ENCODE measurements around the gene NSDHL. TPM values are rescaled to one million over a fixed set of nuclear protein-coding genes. Genes with fewer than 3 reads are reported as not detected.
"Not testable (repeated sequence)": the region's sequence is repeated elsewhere in the genome, so short reads cannot be mapped to it uniquely, and the experiment has no call there.

The NSDHL gene
- total and polyA plus RNA-seq, 7 donors = 6.1 to 32.5 (median 9.9) TPM

GRCh38 chrX:152905081-152905420 lies 74.2 kb downstream of the NSDHL start:
- Histone ChIP-seq H3K36me3 (no peaks in the 10 kb centered on the region), H3K4me3 (no peak overlapping the region), H3K9me3 (no peaks in the 10 kb centered on the region), H3K4me1 (no peaks in the 10 kb centered on the region), H3K27me3 (no peaks in the 10 kb centered on the region), H3K27ac (no peak overlapping the region)
- 79 to 88% methylated on average over 8 of the region's 8 CpGs for WGBS, 2 donors
- TF ChIP-seq EP300 (IDR thresholded peaks at IDR 0.05) (no peak), POLR2AphosphoS5 (IDR thresholded peaks at IDR 0.05) (no peak), CTCF (IDR thresholded peaks at IDR 0.05) (no peak), POLR2A (IDR thresholded peaks at IDR 0.05) (no peak)
- intact Hi-C loops (cut with DNase I) = no loop called here
- DNase-seq = no peak

- no peaks in the 10 kb centered on the region for H3K4me1 ChIP-seq
- TF ChIP-seq POLR2AphosphoS5 (IDR thresholded peaks at IDR 0.05) (no peak), POLR2A (IDR thresholded peaks at IDR 0.05) (no peak), CTCF (IDR thresholded peaks at IDR 0.05) (no peak), EP300 (IDR thresholded peaks at IDR 0.05) (no peak)
- DNase-seq = no peak
- H3K27ac ChIP-seq = no peak overlapping the region
- intact Hi-C loops (cut with DNase I) = no loop called here
- no peaks in the 10 kb centered on the region for H3K9me3 ChIP-seq
- H3K36me3 ChIP-seq = no peaks in the 10 kb centered on the region
- 57 to 79% methylated on average over 17 of the region's 17 CpGs for WGBS, 2 donors
- H3K4me3 ChIP-seq = no peak overlapping the region
- no peaks in the 10 kb centered on the region for H3K27me3 ChIP-seq
These were observed 76.3 kb downstream of the NSDHL start for GRCh38 chrX:152907084-152907651.

- 87 to 89% methylated on average over 14 of the region's 14 CpGs for WGBS, 2 donors
- Histone ChIP-seq H3K4me3 (no peak overlapping the region), H3K27me3 (no peaks in the 10 kb centered on the region), H3K27ac (no peak overlapping the region), H3K9me3 (no peaks in the 10 kb centered on the region), H3K36me3 (no peaks in the 10 kb centered on the region), H3K4me1 (no peaks in the 10 kb centered on the region)
- no peak for DNase-seq
- intact Hi-C loops (cut with DNase I) = no loop called here
- no peak for TF ChIP-seq POLR2AphosphoS5 (IDR thresholded peaks at IDR 0.05)
These were observed 77.6 kb downstream of the NSDHL start for GRCh38 chrX:152908486-152908885.

- 78 to 90% methylated on average over 7 of the region's 7 CpGs for WGBS, 2 donors
- H3K9me3 ChIP-seq; H3K27ac ChIP-seq; DNase-seq; H3K36me3 ChIP-seq; H3K4me1 ChIP-seq; H3K27me3 ChIP-seq; H3K4me3 ChIP-seq; intact Hi-C loops (cut with DNase I): not testable (repeated sequence)
These were observed 79.2 kb downstream of the NSDHL start for GRCh38 chrX:152910018-152910417.

- 66 to 70% methylated on average over 4 of the region's 4 CpGs for WGBS, 2 donors
- intact Hi-C loops (cut with DNase I) = no loop called here
These were observed 81.2 kb downstream of the NSDHL start for GRCh38 chrX:152912106-152912505.

More at GRCh38 chrX:152912106-152912505, 81.2 kb downstream of the NSDHL start:
- no peak for DNase-seq
- Histone ChIP-seq H3K27me3 (no peaks in the 10 kb centered on the region), H3K36me3 (no peaks in the 10 kb centered on the region), H3K9me3 (no peaks in the 10 kb centered on the region), H3K4me3 (no peak overlapping the region), H3K27ac (no peak overlapping the region), H3K4me1 (no peaks in the 10 kb centered on the region)
- TF ChIP-seq POLR2AphosphoS5 (IDR thresholded peaks at IDR 0.05) (no peak), EP300 (IDR thresholded peaks at IDR 0.05) (no peak), CTCF (IDR thresholded peaks at IDR 0.05) (no peak), POLR2A (IDR thresholded peaks at IDR 0.05) (no peak)

Measured in sigmoid colon (tissue), 7 donors.